GM18867 (cell line): ENCODE measurements around the gene CLIC1.

Experiments
- ATAC-seq: cut with Tn5 transposase; IDR thresholded peaks from one replicate; pipeline ENCODE4 v1.9.1; 2021; ENCODE audit warnings: mild to moderate bottlenecking, moderate library complexity; ENCODE audit not compliant: unreplicated experiment

The CLIC1 gene

DNA sequence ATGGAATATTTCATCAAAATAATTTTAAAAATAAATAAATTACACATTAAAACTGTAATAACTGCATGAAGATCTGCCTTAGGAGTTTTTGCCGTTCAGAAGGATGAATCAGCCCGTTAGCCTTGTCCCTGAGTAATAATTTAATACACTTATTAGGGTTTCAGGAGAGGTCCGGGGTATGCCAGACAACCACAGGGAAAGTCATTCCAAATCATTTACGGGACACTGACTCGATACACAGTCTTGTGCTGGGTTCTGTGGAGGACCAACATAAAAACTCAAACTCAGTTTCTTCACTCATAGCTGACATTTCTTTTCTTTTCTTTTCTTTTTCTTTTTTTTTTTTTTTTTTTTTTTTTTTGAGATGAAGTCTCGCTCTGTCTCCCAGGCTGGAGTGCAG is 30.4 kb downstream of the CLIC1 start:
- ATAC-seq = no peak

DNA sequence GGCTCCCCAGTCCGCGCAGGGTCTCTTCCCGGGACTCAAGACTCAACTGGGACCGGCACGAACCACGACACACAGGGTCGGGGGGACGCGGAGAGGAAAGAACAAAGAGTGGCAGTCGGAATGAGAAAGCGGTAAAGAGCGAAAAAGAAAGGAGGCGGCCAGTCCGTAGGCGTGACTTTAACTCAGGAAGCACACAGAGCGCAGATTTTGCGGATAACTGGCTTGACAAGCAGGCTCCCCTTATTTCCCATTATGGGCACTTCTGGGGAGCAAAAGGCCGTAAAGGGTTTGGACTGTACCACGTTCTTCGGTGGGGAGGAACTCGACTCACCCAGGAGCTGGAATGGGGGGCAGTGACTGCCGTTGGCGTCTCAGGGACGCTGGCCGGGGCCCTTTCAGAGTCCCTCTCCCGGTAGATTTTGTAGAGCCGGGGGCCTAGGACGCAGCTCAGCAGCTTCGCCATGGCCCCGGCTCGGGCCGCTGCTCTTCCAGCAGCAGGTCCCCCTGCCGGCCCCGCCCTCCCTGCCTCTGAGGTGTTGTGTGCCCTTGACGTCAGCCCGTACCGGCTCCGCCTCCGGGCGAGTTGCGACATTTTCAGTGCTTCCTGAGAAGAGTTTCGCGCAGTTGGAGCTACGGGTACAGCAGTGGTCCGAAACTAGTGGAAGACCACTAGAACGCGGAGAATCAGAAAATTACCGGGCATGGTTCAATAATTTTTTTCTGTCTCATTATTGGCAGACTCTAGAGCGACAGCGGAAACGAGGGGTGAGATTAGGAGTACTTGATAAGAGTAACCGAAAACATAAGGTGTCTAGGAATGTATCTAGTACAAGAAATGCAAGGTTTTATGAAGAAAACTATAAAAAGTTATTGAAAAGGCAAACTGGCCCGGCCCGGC is 33.3 kb downstream of the CLIC1 start, which contains the start of gene ABHD16A:
ABHD16A (minus strand) TSS at position 506 of the 898 bp plus-strand sequence; CDS start at position 463, 43 bp downstream.
- ATAC-seq = peak; percentile 89

GRCh38 chr6:31702405-31702818 is 33.9 kb downstream of the CLIC1 start:
- ATAC-seq = peak; percentile 3

DNA sequence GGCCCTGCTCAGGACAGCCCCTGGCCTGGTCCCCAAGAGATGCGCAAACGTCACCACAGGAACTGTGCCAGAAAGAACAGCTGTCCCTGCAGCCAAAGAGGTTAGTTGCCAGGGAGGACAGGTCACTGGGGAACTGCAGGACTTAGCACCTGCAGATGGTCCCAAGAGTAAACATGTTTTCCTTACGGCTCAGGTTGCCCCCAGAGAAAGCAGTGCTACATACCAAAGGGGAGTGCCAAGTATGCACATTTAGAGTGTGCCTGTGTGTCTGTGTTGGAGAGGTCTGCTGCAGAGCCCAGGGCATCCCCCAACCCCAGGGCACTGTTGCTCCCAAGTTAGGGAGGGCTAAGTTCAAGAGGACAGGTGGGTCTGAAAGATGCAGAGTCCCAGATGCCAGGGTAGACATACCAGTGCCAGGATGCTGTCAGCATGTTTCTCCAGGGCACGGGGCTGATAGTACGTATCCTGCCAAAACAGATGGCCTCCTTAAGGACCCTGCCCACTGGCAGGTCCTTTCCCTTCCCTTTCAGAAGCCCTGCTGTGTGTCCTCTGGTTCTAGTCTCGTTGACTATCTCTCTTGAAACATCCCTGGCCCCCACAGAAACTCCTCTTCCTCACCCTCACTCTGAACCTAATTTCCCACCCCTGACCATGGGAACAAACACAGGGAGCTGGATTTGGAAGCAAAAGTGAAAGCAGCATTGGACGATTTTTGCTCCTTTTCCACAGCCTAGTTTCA is 34.5 kb downstream of the CLIC1 start:
- ATAC-seq = no peak

GRCh38 chr6:31700740-31701401 is 35.5 kb downstream of the CLIC1 start:
- no peak for ATAC-seq

DNA sequence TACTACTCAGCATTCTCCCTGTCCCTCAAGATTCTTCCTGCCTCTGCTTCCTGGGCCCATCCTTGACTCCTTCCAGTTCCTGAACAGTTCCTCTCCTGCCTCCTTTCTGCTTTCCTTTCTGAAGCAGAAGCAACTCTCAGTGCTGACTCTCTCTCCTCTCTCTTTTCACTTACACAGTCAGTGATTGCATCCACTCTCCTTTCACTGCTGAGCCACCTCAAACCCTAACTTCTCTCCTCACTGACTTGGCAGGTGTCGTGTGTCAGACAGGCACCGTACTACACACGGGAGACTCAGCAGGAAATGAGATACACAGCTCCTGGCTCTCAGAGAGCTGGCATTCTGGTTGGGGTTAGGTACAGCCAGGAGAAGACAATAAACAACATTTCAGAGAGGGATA is 38.8 kb downstream of the CLIC1 start:
- ATAC-seq = no peak

GRCh38 chr6:31693535-31693934 is 42.8 kb downstream of the CLIC1 start:
- no peak for ATAC-seq

DNA sequence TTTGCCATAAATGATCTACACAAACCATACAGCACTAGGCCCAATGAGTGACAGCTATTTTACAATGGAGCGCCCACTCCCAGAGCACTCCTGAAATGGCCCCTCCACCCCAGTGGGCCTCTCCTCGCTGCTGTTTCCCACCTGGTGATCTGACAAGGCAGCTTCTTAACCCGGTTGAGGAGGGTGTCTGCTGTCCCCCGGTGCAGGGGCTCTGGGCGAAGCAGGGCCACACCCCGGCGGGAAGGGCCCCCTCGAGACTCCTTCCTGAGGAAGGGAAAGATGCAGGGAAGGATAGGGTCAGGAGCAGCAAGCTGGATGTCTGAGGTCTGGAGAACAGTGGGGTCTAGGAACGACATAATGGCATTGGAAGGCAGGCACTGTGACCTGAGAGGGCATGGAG is 43.4 kb downstream of the CLIC1 start:
- ATAC-seq = no peak

- ATAC-seq = no peak
Measured at GRCh38 chr6:31692353-31692752, 44.0 kb downstream of the CLIC1 start.

- ATAC-seq = no peak
Measured at GRCh38 chr6:31691564-31692108, 44.7 kb downstream of the CLIC1 start.

DNA sequence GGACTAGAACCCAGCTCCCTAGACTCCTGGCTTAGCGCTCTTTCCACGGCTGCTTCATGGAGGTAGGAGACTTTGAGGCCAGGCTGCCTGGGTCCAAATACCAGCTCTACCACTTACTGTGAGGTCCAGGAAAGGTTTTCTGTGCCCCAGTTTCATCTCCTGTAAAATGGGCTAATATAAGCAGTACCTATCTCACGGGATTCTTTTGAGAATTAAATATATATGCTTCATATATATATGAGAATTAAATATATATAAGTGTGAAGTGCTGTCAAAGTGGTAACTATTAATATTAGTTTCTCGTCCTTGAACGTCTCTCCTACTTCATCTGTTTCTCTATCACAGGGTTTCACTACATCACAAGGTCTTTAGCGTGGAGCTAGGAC is 45.3 kb downstream of the CLIC1 start:
- ATAC-seq = no peak

DNA sequence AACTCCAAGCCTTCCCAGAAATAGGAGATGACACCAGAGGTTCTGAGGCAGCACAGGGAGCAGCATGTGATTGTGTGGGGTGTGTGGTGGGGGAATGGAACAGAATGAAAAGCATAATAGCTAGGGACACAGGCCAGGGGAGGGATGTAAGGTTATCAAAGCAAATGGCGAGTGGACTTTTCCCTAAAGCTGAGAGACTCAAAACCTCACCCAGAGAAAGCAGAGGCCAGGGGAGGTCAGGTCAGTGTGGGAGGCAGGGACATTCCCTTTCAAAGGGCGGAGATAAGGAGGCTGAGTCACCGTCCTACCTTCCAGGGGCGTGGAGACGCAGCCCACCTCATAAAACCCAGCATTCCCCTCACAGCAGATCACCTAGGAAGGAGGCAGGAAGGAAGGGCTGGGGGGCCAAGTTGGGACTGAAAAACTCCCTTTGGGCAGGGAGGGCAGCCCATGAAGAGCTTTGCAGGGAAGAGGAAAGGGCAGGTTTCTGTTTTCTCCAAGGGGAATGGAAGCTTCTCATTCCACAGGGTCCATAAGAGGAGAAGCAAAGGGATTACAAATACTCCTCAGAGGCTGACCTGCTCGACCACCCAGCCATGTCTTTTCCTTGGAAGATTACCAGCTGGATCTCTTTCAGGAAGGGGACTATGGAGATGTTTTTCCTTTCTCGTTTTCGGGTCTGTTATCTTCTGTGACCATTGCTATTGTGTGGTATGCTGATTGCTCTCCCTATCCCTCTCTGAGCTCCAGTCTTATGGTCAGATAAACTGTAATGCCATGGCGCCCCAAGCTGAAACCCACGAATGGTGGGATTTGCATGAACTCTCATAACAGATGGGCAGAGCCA is 45.9 kb downstream of the CLIC1 start:
- ATAC-seq = no peak

- ATAC-seq = no peak
Measured at GRCh38 chr6:31689249-31690110, 46.9 kb downstream of the CLIC1 start.

DNA sequence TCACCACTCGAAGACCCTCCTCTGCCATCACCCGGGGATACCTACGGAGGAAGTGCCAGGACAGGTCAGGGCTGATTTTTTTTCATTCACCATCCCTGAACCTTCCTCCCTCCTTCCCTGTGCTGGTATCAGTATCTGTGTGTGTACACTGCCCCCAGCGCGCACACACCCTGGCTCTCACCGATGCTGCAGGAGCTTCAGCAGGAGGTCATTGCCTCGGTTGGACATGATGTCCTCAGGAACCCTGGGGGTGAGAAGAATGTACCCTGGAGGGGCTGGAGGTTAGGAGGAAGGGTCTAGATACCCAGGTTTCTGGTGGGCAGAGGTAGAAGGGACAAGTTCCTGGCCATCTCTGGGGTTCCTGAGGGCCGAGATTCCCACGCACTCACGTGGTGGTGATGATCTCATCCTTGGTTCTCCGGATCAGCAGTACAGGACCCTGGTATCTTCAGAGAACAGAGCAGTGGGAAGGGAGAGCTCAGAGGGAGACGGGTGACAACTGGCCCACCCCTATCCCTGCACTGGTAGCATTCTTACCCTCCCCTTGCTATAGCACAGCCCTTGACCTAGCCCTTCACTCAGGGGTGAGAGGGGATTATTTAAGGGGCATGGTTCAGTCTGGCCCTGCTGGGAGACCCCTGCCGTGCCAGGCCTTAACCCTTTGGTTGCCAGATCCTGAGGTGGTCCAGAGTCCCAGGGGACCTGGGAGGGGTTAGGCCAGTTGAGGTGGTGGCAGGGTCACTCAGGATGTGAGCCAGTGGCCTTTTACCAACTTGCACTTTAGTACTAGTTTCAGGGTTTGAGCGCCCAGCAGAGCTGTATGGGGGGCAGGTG is 48.3 kb downstream of the CLIC1 start:
- no peak for ATAC-seq

GRCh38 chr6:31687321-31687720 is 49.0 kb downstream of the CLIC1 start:
- ATAC-seq = no peak

DNA sequence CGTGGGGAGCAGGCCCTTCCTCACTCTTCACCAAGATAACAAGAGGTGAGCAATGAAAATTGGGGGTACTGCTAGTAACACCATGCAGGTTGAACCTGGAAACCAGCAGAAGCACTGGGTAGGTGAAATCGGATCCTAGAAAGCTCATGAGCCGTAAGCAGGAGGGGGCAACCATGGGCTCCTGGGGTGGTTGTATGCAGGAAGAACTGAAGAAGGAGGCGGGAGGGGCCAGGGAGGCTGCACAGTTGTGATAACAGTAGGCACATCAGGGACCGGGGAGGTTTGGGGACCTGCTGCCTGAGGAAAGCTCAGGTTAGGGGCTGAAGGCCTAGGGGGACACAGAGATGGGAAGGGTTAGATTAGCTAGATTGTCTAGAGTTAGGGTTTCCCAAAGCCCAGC is 49.8 kb downstream of the CLIC1 start:
- no peak for ATAC-seq

GRCh38 chr6:31683591-31683990 is 52.7 kb downstream of the CLIC1 start:
- no peak for ATAC-seq

- ATAC-seq = no peak
Measured at GRCh38 chr6:31681135-31681671, 55.1 kb downstream of the CLIC1 start.
